ENCODE data around the gene REV1. TPM values are rescaled to one million over a fixed set of nuclear protein-coding genes. Genes with fewer than 3 reads are reported as not detected.

REV1 gene
- total and polyA plus RNA-seq, 2 of the 4 experiments (the other 2 are of a cell fraction): 13.4 to 30.1 TPM

GRCh38 chr2:99373144-99373543 is 116.7 kb downstream of the REV1 start:
- H4K91ac ChIP-seq (ENCODE audit: insufficient read depth, low read depth, low read length): no peak overlapping the region
- H2BK120ac ChIP-seq (ENCODE audit: low read depth, low read length): no peak overlapping the region
- no peak for ATAC-seq (ENCODE audit: low read depth)
- TF ChIP-seq CHD1 (IDR thresholded peaks at IDR 0.05; ENCODE audit: low read depth, low read length) (no peak), BHLHE40 (IDR thresholded peaks at IDR 0.05; ENCODE audit: low read depth, low read length) (no peak), MAZ (IDR thresholded peaks at IDR 0.05; ENCODE audit: borderline replicate concordance, low read depth, low read length) (no peak), RFX5 (IDR thresholded peaks at IDR 0.05; ENCODE audit: low read depth, low read length) (no peak), RCOR1 (IDR thresholded peaks at IDR 0.05; ENCODE audit: insufficient replicate concordance, low read length) (no peak), MAFK (IDR thresholded peaks at IDR 0.05; ENCODE audit: low read depth, low read length) (no peak), POLR2A (IDR thresholded peaks at IDR 0.05; ENCODE audit: low read depth, low read length) (no peak), FOS (IDR thresholded peaks at IDR 0.05; ENCODE audit: low read depth, low read length) (no peak), CTCF (conservative IDR thresholded peaks at IDR 0.05; ENCODE audit: low read depth, low read length) (no peak), MXI1 (IDR thresholded peaks at IDR 0.05; ENCODE audit: borderline replicate concordance, low read depth, low read length) (no peak), USF2 (IDR thresholded peaks at IDR 0.05; ENCODE audit: low read depth, low read length) (no peak), CEBPB (IDR thresholded peaks at IDR 0.05; ENCODE audit: low read depth, low read length) (no peak), RAD21 (IDR thresholded peaks at IDR 0.05; ENCODE audit: low read length) (no peak)
- TF ChIP-seq, protein P1, sequence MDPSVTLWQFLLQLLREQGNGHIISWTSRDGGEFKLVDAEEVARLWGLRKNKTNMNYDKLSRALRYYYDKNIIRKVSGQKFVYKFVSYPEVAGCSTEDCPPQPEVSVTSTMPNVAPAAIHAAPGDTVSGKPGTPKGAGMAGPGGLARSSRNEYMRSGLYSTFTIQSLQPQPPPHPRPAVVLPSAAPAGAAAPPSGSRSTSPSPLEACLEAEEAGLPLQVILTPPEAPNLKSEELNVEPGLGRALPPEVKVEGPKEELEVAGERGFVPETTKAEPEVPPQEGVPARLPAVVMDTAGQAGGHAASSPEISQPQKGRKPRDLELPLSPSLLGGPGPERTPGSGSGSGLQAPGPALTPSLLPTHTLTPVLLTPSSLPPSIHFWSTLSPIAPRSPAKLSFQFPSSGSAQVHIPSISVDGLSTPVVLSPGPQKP (IDR thresholded peaks at IDR 0.05; ENCODE audit: borderline replicate concordance, low read depth, low read length): no peak
- WGBS, 2 experiments (ENCODE audit: extremely low coverage in 2 of 2, insufficient read length in 1 of 2): no CpG with 5 or more reads among the region's 4 CpGs
- H2BK20ac ChIP-seq (ENCODE audit: low read depth, low read length): no peak overlapping the region
- intact Hi-C loops (cut with micrococcal nuclease): no loop called here
- H2AFZ ChIP-seq (replicated peaks; ENCODE audit: low read length, poor library complexity): no peak overlapping the region
- no peak overlapping the region for H3K18ac ChIP-seq (ENCODE audit: low read depth, low read length)
- no peaks in the 10 kb centered on the region for H3K27me3 ChIP-seq (ENCODE audit: control insufficient read depth, insufficient read depth, low read length)
- no peak overlapping the region for H2BK5ac ChIP-seq (ENCODE audit: low read depth, low read length, poor library complexity, severe bottlenecking)
- no peak overlapping the region for H2AK9ac ChIP-seq (replicated peaks; ENCODE audit: low read depth, low read length, poor library complexity)
- H3K4me1 ChIP-seq (ENCODE audit: control insufficient read depth, insufficient read depth, low read length): no peaks in the 10 kb centered on the region
- H3K27ac ChIP-seq (ENCODE audit: insufficient read depth, low read length): no peak overlapping the region
- in situ Hi-C loops (cut with MboI; ENCODE audit: low sequenced_read_pairs): no loop called here
- ChIA-PET CTCF (no interaction called here), POLR2A (ENCODE audit: unreplicated experiment) (no interaction called here)
- no peak overlapping the region for H4K5ac ChIP-seq (ENCODE audit: low read depth, low read length)
- 0 out of 2 replicates have a peak, but pooled peaks cover 3% of the 10 kb centered on the region for H3K9me1 ChIP-seq (ENCODE audit: insufficient read depth, low read length)
- BruUV-seq (replicated peaks): no TSS peak
- H4K20me1 ChIP-seq (ENCODE audit: insufficient read depth, low read length): no peaks in the 10 kb centered on the region
- no peak overlapping the region for H4K8ac ChIP-seq (ENCODE audit: low read depth in 2 of 2, low read length in 2 of 2)
- no peak overlapping the region for H3K9ac ChIP-seq (ENCODE audit: low read depth, low read length)
- no peak overlapping the region for H3K23ac ChIP-seq (ENCODE audit: low read depth, low read length)
- H2BK15ac ChIP-seq (ENCODE audit: low read depth, low read length): no peak overlapping the region
- no peak overlapping the region for H3K4me2 ChIP-seq (ENCODE audit: low read depth, low read length)
- no peak for DNase-seq
- no peak overlapping the region for H3K4me3 ChIP-seq (ENCODE audit: insufficient read depth, low read depth, low read length)
- H3K79me1 ChIP-seq (ENCODE audit: low read depth in 1 of 2, low read length in 2 of 2): peaks cover 0 to 6% of the 10 kb centered on the region in 2 experiments; a peak in 1 of 4 replicates
- no peak overlapping the region for H3K14ac ChIP-seq (replicated peaks; ENCODE audit: low read depth, low read length)
- H3K36me3 ChIP-seq (ENCODE audit: control insufficient read depth, insufficient read depth, low read length): peaks cover 31% of the 10 kb centered on the region
- H3K4ac ChIP-seq (ENCODE audit: low read depth, low read length): no peak overlapping the region
- H2AK5ac ChIP-seq (ENCODE audit: low read depth, low read length): no peak overlapping the region
- H3K56ac ChIP-seq (ENCODE audit: extremely low read depth, insufficient read depth, low read length): no peak overlapping the region
- dilution Hi-C loops (cut with HindIII; ENCODE audit: low sequenced_read_pairs, unreplicated experiment): no loop called here
- peaks cover 2% of the 10 kb centered on the region; the same call in 1 of the 2 replicates for H3K9me3 ChIP-seq (ENCODE audit: control insufficient read depth, insufficient read depth, low read length)
